Left ventricle myocardium inferior (tissue), 1 donor: ENCODE measurements around the gene PNKP. TPM values are rescaled to one million over a fixed set of nuclear protein-coding genes. Genes with fewer than 3 reads are reported as not detected.

Experiments
- DNase-seq: peaks from one replicate; pipeline ENCODE4 v3.0.0-alpha.2; 2020
- H3K27ac ChIP-seq: fragments of 200-600 bp; replicated peaks from 2 replicates; pipeline ENCODE4 v1.8.0; 2021
- H3K27me3 ChIP-seq: fragments of 200-600 bp; 2 replicates; pipeline ENCODE4 v1.8.0; 2021; ENCODE audit warnings: low read depth
- H3K36me3 ChIP-seq: fragments of 200-600 bp; 2 replicates; pipeline ENCODE4 v1.8.0; 2021
- H3K4me1 ChIP-seq: fragments of 200-600 bp; 2 replicates; pipeline ENCODE4 v1.8.0; 2021
- H3K4me3 ChIP-seq: fragments of 200-600 bp; 2 replicates; pipeline ENCODE4 v1.8.0; 2021; ENCODE audit warnings: mild to moderate bottlenecking, moderate library complexity
- H3K9me3 ChIP-seq: fragments of 200-600 bp; replicated peaks from 2 replicates; pipeline ENCODE4 v1.8.0; 2021
- intact Hi-C: fragments of 100-400 bp; cut with micrococcal nuclease; formaldehyde crosslinking; loops from one replicate; pipeline ENCODE4 v1.11.0; 2022
- total RNA-seq: library from RNA; stranded (reverse); fragmentation: NEBNext Ultra II Directional; extraction: Animal tissue kit (Norgen Biotek cat#: 25700); gene quantifications from one replicate; pipeline ENCODE4 v1.2.1, GENCODE V29; 2021
- TF ChIP-seq, protein P1 (sequence below): fragments of 200-600 bp; IDR thresholded peaks from 2 replicates; pipeline ENCODE4 v1.8.0; 2021; ENCODE audit warnings: antibody characterized with exemption, mild to moderate bottlenecking, borderline replicate concordance
- donor health status: DM: no; HTN: yes; CAD: no; lungs with severe emphysema.

Gene PNKP
- total RNA-seq, 1 donor from 2014 or later = 45.1 TPM

DNA sequence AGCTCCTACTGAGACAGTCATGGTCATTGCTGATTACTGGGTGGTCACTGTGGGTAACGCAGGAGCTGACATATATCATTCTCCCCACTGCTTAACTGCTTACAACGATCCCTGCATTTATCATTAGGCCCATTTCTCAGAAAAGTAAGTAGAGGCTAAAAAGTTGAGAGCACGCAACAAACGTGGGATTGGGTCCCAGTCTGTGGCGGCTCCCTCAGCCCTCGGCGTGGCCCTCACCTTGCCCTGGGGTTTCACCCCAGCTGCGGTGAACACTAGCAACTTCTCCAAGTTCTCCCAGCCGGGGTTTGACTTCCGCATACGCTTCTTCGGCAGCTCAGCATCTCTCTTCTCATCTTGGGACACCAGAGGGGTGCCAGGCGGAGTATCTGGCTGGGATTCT, 2.5 kb downstream of the PNKP start:
- no peak for DNase-seq
- Histone ChIP-seq H3K27me3 (no peaks in the 10 kb centered on the region), H3K4me1 (peaks cover 71% of the 10 kb centered on the region), H3K4me3 (peak overlapping the region; percentile 28), H3K27ac (peak overlapping the region; percentile 90), H3K9me3 (no peaks in the 10 kb centered on the region), H3K36me3 (peaks cover 50% of the 10 kb centered on the region)
- TF ChIP-seq, protein P1, sequence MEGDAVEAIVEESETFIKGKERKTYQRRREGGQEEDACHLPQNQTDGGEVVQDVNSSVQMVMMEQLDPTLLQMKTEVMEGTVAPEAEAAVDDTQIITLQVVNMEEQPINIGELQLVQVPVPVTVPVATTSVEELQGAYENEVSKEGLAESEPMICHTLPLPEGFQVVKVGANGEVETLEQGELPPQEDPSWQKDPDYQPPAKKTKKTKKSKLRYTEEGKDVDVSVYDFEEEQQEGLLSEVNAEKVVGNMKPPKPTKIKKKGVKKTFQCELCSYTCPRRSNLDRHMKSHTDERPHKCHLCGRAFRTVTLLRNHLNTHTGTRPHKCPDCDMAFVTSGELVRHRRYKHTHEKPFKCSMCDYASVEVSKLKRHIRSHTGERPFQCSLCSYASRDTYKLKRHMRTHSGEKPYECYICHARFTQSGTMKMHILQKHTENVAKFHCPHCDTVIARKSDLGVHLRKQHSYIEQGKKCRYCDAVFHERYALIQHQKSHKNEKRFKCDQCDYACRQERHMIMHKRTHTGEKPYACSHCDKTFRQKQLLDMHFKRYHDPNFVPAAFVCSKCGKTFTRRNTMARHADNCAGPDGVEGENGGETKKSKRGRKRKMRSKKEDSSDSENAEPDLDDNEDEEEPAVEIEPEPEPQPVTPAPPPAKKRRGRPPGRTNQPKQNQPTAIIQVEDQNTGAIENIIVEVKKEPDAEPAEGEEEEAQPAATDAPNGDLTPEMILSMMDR = no peak
- intact Hi-C loops = loop anchor here (5.0 kb wide), 1 partner anchor 48 kb away; the partner anchor contains the start of gene MED25

DNA sequence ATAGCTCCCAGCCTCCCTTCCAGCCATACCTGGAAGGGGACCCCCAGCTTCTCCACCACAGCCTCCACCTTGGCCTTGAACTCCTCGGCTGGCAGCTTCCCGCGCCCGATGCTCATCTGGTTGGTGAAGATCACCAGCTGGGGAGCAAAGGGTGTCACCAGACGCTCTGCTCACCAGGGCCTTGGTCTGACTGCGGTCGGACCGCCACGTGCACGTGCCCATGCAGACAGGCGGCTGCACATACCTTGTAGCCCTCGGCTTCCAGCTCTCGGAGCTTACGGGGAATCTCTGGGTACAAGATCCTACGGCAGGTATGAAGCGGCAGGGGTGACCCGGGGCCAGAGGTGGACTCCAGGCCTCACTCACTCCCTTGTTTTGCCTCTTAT, 3.4 kb downstream of the PNKP start:
- intact Hi-C loops = no loop called here
- Histone ChIP-seq H3K4me1 (peaks cover 66% of the 10 kb centered on the region), H3K4me3 (no peak overlapping the region), H3K9me3 (no peaks in the 10 kb centered on the region), H3K36me3 (peaks cover 60% of the 10 kb centered on the region), H3K27ac (no peak overlapping the region), H3K27me3 (no peaks in the 10 kb centered on the region)
- TF ChIP-seq, protein P1 = no peak
- DNase-seq = no peak

DNA sequence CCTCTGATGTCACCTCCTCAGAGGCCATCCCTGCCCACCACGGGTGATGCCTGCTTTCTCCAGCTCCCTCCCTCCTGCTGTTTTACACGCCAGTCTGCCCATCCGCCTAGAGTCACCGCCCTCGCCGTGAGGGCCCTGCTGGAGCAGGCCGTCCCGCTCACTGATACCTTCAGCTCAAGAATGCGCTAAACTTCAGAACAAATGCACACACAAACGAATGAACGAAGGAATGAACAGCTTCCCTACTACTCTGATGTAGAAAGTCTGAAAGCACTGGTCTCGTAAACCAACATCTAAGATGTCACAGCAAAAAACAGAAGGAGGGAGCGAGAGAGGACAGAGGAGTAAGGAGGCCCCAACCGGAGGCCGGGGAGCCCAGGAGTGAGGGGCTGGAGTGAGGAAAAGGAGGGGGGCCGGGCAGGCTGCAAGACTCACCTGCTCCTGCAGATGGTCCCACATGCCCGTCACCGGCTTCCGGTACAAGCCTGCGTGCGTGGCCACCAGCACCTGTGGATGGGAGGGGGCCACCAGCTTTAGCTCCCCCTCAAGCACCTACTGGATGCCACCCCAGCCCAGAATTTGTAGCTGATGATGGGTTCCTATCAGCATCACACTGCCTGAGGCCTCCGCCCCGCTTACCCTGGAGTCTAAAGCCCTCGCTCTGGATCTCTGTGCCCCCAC, 4.0 kb downstream of the PNKP start:
- no peaks in the 10 kb centered on the region for H3K9me3 ChIP-seq
- TF ChIP-seq, protein P1 = no peak
- H3K36me3 ChIP-seq = peaks cover 65% of the 10 kb centered on the region
- H3K4me3 ChIP-seq = no peak overlapping the region
- no peaks in the 10 kb centered on the region for H3K27me3 ChIP-seq
- H3K4me1 ChIP-seq = peaks cover 60% of the 10 kb centered on the region
- intact Hi-C loops = no loop called here
- H3K27ac ChIP-seq = no peak overlapping the region
- no peak for DNase-seq

DNA sequence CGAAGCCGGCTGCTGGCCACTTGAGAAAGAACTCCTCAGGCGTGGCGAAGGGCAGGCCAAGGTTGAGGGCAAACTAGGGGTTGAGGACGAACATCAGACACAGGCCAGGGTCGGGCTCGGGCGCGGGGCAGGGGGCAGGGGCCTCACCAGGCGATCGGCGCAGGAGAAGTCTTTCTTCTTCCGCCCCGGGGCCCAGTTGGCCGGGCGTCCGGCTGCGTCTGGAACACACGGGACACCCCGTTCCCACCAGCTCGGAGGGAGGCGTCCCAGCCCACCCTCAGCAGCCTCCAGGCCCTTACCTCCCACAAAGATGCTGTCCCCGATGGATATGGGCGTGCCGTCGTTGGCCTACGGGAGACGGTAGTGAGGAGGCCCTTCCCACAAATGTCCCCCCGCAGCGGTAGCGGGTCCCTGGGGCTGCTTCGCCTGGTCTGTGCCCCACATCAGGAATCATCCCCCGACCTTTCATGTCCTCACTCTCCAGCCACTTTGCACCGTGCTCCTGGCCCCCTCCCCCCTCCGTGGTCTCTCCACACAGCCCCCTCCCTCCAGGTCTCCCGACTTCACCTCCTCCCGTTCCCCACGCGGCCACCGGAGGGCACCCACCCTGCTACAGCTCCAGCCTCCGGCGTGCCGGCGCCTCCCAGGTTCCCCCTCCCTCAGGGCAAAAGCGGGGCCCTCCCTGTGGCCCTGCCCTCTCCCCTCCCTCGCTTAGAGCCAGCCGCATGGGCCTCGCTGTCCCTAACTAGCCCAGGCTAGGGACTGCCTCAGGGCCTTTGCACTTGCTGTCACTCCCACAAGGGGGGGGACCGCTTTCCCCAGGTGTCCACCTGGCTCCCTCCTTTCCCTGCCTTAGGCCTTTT, 4.8 kb downstream of the PNKP start:
- Histone ChIP-seq H3K4me3 (no peak overlapping the region), H3K9me3 (no peaks in the 10 kb centered on the region), H3K27ac (peak overlapping the region; percentile 60), H3K27me3 (no peaks in the 10 kb centered on the region), H3K36me3 (peaks cover 73% of the 10 kb centered on the region), H3K4me1 (peaks cover 53% of the 10 kb centered on the region)
- DNase-seq = no peak
- TF ChIP-seq, protein P1 = peak; percentile 26
- intact Hi-C loops = no loop called here

DNA sequence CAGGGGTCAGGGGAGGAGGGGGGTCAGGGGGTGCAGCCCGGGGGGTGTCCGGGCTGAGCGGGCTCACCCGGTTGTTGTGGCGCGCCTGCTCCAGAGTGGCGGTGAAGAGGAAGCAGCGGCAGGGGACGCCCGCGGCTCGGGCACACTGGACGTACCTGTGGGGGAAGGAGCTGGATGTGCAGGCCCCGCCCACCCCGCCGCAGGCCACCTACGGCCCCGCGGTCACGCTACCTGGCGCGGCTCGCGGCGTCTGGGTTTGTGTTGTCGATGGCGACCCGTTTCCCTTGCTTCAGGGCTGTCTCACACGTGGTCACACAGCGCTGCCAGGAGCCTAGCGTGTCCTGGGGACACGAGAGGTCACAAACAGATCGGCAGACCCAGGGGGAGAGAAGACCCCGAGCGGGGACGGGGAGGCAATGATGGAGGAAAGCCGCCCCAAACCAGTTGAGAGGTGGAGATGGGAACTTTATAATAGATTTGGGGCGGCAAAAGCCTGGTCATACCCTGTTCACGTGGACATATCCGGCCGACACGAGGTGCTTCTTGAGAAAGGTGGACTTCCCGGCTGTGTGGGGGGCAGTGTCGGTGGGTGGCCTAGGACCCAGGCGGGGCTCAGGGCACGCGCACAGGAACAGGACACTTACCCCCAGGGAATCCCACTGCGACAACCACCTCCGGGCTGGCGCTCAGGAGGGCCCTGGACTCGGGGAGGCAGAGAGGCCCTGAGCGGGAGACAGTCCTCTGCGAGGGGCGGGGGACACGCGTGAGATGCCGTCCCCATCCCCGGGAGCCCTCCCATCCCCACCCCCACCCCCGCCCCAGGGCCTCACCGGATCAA, 5.6 kb downstream of the PNKP start:
- H3K27ac ChIP-seq = peak overlapping the region; percentile 60
- H3K36me3 ChIP-seq = peaks cover 81% of the 10 kb centered on the region
- no peak overlapping the region for H3K4me3 ChIP-seq
- no peaks in the 10 kb centered on the region for H3K9me3 ChIP-seq
- TF ChIP-seq, protein P1 = no peak
- peaks cover 46% of the 10 kb centered on the region for H3K4me1 ChIP-seq
- no peak for DNase-seq
- intact Hi-C loops = no loop called here
- no peaks in the 10 kb centered on the region for H3K27me3 ChIP-seq
